Inflammatory macrophage treated with lipopolysaccharide for 4 hours (primary cell): Measurements from ENCODE around the gene STPG4.
A peak's percentile ranks its signal among the peaks of the same experiment; 100 is the strongest.

Experiments used
- DNase-seq: peaks from one replicate; pipeline ENCODE4 v3.0.0-alpha.2; 2020

The STPG4 gene

GRCh38 chr2:47050021-47050760, 104.9 kb downstream of the STPG4 start:
- no peak for DNase-seq

- DNase-seq = no peak
Observed at GRCh38 chr2:47049502-47049901, 105.6 kb downstream of the STPG4 start.

GRCh38 chr2:47048801-47049480, 106.2 kb downstream of the STPG4 start:
- DNase-seq = no peak

- DNase-seq = no peak
Observed at GRCh38 chr2:47046271-47046670, 108.8 kb downstream of the STPG4 start.

GRCh38 chr2:47043891-47044239, 111.2 kb downstream of the STPG4 start:
- DNase-seq = no peak

GRCh38 chr2:47043142-47043890, 111.8 kb downstream of the STPG4 start:
- DNase-seq = no peak

GRCh38 chr2:47041891-47042684, 113.0 kb downstream of the STPG4 start:
- no peak for DNase-seq

- no peak for DNase-seq
Observed at GRCh38 chr2:47041063-47041462, 114.0 kb downstream of the STPG4 start.

GRCh38 chr2:47040651-47041050, 114.5 kb downstream of the STPG4 start:
- DNase-seq = no peak

- peak; percentile 38 for DNase-seq
Observed at GRCh38 chr2:47039913-47040562, 115.1 kb downstream of the STPG4 start.

GRCh38 chr2:47039489-47039870, 115.6 kb downstream of the STPG4 start:
- no peak for DNase-seq

GRCh38 chr2:47038656-47039488, 116.2 kb downstream of the STPG4 start:
- DNase-seq = peak; percentile 80

GRCh38 chr2:47037678-47038077, 117.4 kb downstream of the STPG4 start:
- DNase-seq = peak; percentile 24
